ENCODE measurements around the gene ZHX3. TPM values are rescaled to one million over a fixed set of nuclear protein-coding genes. Genes with fewer than 3 reads are reported as not detected.

ZHX3 gene
- total RNA-seq, 1 donor = 4.3 TPM

DNA sequence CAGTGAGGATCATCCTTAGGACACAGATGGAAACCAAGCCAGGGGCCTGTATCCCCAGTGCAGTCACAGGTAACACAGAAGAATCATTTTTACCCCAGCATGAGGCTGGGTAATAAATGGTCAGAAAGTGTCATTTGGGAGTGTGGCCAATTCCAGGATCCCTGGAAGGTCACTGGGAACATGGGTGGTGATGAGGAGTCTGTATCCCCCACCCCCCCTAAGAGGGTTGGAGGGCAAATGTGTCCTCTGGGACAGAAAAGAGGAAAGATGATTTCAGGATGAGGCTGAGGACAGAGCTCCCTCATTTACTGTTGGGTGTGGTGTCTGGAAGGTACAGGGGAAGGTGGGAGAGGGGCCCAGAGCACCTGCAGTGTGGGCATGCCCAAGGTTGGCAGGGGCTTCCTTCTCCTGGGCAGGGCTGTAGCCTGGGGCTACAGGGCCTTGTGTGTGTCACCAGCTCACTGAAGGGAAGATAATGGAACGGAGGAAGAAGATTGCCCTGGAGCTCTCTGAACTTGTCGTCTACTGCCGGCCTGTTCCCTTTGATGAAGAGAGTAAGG is 145.7 kb downstream of the ZHX3 start:
- Histone ChIP-seq H3K9me3 (ENCODE audit: low read depth, low read length) (no peaks in the 10 kb centered on the region), H3K4me3 (ENCODE audit: low read length) (no peak overlapping the region), H3K27me3 (ENCODE audit: insufficient read depth, low read length) (no peaks in the 10 kb centered on the region), H3K4me1 (ENCODE audit: insufficient read depth, low read length) (peaks cover 7% of the 10 kb centered on the region)

DNA sequence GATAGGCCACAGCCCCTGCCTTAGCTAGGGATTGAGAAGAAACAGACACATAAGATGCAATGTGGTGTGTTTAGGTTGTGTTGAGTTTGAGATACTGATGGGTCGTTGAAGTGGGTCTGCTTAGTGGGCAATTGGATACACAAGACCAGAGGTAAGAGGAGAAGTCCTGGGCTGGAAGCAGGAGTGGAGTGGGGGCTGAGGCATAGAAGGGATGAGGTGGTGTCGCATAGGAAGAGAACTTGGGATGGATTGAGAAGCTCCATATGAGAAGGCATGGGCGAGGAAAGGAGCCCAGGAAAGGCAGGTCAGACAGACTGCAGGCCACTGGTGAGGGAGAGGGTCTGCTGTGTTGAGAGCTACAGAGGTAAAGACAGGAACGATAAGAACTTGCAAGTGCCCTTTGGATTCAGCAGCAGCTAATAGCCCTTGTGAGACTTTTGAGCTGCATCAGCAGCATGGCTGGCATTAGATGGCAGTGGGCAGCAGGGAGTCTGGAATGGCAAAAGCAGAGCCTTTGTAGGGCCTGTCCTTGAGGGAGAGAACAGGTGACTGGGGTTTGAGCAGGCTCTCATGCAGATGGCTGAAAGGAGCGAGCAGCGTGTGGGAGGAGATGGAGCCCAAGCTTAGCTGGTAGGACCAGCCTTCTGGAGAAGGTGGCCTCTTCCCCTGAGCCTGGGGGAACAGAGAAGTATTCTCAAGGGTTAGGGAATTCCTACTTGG is 147.0 kb downstream of the ZHX3 start:
- H3K27me3 ChIP-seq (ENCODE audit: insufficient read depth, low read length) = no peaks in the 10 kb centered on the region
- no peaks in the 10 kb centered on the region for H3K9me3 ChIP-seq (ENCODE audit: low read depth, low read length)
- H3K4me3 ChIP-seq (ENCODE audit: low read length) = no peak overlapping the region
- peaks cover 7% of the 10 kb centered on the region for H3K4me1 ChIP-seq (ENCODE audit: insufficient read depth, low read length)

- Histone ChIP-seq H3K27me3 (ENCODE audit: insufficient read depth, low read length) (no peaks in the 10 kb centered on the region), H3K4me1 (ENCODE audit: insufficient read depth, low read length) (peaks cover 7% of the 10 kb centered on the region), H3K4me3 (ENCODE audit: low read length) (no peak overlapping the region), H3K9me3 (ENCODE audit: low read depth, low read length) (no peaks in the 10 kb centered on the region)
Measured at GRCh38 chr20:41169791-41170351, 147.7 kb downstream of the ZHX3 start.

GRCh38 chr20:41169162-41169690 is 148.3 kb downstream of the ZHX3 start:
- peaks cover 7% of the 10 kb centered on the region for H3K4me1 ChIP-seq (ENCODE audit: insufficient read depth, low read length)
- H3K4me3 ChIP-seq (ENCODE audit: low read length) = no peak overlapping the region
- H3K9me3 ChIP-seq (ENCODE audit: low read depth, low read length) = no peaks in the 10 kb centered on the region
- no peaks in the 10 kb centered on the region for H3K27me3 ChIP-seq (ENCODE audit: insufficient read depth, low read length)

DNA sequence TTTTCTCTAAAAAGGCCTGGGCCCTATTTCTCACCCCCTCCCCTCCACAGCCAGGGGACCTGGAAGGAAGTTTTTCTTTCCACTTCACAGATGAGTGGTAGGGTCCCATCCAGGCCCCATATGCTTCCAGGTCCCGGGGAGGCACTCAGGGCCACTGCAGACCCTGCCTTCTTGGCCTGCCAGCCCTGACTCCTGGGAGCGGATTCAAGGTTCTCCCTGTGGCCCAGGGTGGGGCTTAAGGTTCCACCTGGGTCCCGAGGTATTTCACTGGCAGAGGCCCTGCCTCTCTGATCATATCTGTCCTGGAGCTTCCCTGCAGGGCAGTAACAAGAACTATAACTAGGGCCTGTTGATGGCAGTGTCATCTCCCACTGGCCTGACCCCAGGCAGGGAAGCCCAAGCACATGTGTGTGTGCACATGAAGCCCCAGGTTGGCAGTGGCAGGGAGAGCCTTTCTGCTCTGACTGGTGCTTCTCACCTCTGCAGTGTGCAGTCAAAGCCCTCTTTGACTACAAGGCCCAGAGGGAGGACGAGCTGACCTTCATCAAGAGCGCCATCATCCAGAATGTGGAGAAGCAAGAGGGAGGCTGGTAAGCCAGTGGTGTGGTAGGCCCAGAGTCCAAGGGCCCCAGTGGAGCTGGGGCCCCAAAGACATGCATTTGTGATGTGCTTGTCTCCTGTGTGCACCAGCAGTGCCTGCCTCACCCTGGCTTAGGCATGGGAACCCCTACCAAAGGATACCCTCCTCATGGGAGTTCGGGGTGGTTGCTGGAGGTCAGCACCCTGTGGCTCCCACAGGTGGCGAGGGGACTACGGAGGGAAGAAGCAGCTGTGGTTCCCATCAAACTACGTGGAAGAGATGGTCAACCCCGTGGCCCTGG is 149.0 kb downstream of the ZHX3 start:
- Histone ChIP-seq H3K4me1 (ENCODE audit: insufficient read depth, low read length) (peaks cover 7% of the 10 kb centered on the region), H3K27me3 (ENCODE audit: insufficient read depth, low read length) (no peaks in the 10 kb centered on the region), H3K4me3 (ENCODE audit: low read length) (no peak overlapping the region), H3K9me3 (ENCODE audit: low read depth, low read length) (no peaks in the 10 kb centered on the region)

DNA sequence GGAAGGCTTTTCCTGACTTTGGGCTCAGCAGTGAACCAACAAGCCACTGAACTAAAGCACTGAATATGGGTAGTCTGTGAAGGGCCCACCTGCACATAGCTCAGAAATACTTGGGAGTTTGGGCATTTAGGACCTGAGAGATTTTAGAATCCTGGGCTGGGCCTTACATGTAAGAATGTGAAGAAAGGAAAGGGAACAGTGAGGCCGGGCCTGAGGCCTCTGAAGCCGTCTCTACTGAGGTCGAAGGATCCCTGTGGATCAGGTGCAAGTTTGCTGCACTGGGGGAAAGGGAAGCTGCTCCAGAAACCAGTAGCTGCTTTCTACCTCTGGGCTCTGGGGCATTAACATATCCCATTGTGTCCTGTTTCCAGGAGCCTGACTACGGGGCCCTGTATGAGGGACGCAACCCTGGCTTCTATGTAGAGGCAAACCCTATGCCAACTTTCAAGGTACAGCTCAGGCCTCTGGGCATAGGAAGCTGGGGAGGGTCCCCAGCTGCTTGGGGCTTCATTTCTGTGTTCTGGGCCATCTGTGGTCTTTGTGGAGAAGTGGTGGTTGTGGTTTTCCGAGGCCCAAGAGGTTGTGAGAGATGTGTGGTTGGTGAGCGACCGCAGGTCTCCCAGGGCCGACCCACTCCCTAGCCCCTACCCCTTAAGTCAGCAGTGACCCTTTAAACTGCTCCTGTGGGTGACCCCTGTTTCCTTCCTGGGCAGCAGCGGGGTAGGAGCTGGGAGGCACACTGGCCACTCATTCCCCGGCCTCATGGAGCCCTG is 149.9 kb downstream of the ZHX3 start:
- no peaks in the 10 kb centered on the region for H3K27me3 ChIP-seq (ENCODE audit: insufficient read depth, low read length)
- no peak overlapping the region for H3K4me3 ChIP-seq (ENCODE audit: low read length)
- peaks cover 7% of the 10 kb centered on the region for H3K4me1 ChIP-seq (ENCODE audit: insufficient read depth, low read length)
- no peaks in the 10 kb centered on the region for H3K9me3 ChIP-seq (ENCODE audit: low read depth, low read length)

DNA sequence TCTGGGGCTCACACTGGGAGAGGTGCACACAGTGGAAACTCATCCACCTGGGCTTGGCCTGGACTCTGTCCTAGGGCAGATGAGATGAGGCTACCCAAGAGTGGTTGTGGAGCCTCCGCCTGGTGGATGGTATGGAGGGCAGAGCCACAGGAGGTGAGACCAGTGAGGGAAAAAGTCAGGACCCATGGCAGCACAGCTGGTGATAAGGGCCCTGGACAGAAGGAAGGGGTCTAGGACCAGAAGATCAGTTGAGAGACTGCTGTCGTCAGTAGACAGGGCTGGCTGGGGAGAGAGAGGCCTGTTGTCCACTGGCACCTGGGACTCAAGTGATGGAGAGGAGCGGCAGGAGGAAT is 150.4 kb downstream of the ZHX3 start:
- no peaks in the 10 kb centered on the region for H3K9me3 ChIP-seq (ENCODE audit: low read depth, low read length)
- no peak overlapping the region for H3K4me3 ChIP-seq (ENCODE audit: low read length)
- H3K27me3 ChIP-seq (ENCODE audit: insufficient read depth, low read length) = no peaks in the 10 kb centered on the region
- peaks cover 7% of the 10 kb centered on the region for H3K4me1 ChIP-seq (ENCODE audit: insufficient read depth, low read length)

DNA sequence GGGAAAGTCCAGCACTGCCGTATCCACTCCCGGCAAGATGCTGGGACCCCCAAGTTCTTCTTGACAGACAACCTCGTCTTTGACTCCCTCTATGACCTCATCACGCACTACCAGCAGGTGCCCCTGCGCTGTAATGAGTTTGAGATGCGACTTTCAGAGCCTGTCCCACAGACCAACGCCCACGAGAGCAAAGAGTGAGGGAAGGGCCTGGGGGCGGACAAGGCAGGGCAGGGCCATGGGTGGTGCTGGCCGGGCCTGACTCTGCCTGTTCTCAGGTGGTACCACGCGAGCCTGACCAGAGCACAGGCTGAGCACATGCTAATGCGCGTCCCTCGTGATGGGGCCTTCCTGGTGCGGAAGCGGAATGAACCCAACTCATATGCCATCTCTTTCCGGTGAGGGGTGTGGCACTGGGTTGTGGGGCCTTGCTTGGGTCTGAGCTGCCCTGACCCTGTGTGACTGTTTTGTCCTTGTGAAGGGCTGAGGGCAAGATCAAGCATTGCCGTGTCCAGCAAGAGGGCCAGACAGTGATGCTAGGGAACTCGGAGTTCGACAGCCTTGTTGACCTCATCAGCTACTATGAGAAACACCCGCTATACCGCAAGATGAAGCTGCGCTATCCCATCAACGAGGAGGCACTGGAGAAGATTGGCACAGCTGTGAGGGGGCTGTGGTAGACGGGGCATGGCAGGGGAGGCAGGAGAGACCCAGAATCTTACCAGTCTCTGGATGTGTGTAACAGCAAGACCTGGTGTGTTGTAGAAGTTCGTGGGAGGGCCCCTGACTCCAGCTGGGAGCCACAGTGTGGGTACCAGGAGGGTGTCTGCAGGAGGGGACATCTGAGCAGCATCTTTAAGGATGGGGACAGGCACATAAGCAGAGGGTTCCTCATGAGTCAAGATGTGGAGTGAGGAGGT is 151.1 kb downstream of the ZHX3 start:
- H3K4me1 ChIP-seq (ENCODE audit: insufficient read depth, low read length) = peaks cover 12% of the 10 kb centered on the region

GRCh38 chr20:41165001-41165882 is 152.3 kb downstream of the ZHX3 start:
- H3K27me3 ChIP-seq (ENCODE audit: insufficient read depth, low read length) = no peaks in the 10 kb centered on the region
- H3K9me3 ChIP-seq (ENCODE audit: low read depth, low read length) = no peaks in the 10 kb centered on the region
- H3K4me3 ChIP-seq (ENCODE audit: low read length) = no peak overlapping the region
- peaks cover 18% of the 10 kb centered on the region for H3K4me1 ChIP-seq (ENCODE audit: insufficient read depth, low read length)

More for the DNA sequence above, 151.1 kb downstream of the ZHX3 start:
- H3K4me3 ChIP-seq (ENCODE audit: low read length) = no peak overlapping the region
- H3K27me3 ChIP-seq (ENCODE audit: insufficient read depth, low read length) = no peaks in the 10 kb centered on the region
- H3K9me3 ChIP-seq (ENCODE audit: low read depth, low read length) = no peaks in the 10 kb centered on the region

GRCh38 chr20:41163821-41164220 is 153.7 kb downstream of the ZHX3 start:
- peaks cover 32% of the 10 kb centered on the region for H3K4me1 ChIP-seq (ENCODE audit: insufficient read depth, low read length)
- H3K9me3 ChIP-seq (ENCODE audit: low read depth, low read length) = no peaks in the 10 kb centered on the region
- H3K4me3 ChIP-seq (ENCODE audit: low read length) = no peak overlapping the region
- no peaks in the 10 kb centered on the region for H3K27me3 ChIP-seq (ENCODE audit: insufficient read depth, low read length)

- H3K4me1 ChIP-seq (ENCODE audit: insufficient read depth, low read length) = peaks cover 39% of the 10 kb centered on the region
- no peaks in the 10 kb centered on the region for H3K9me3 ChIP-seq (ENCODE audit: low read depth, low read length)
- H3K27me3 ChIP-seq (ENCODE audit: insufficient read depth, low read length) = no peaks in the 10 kb centered on the region
- no peak overlapping the region for H3K4me3 ChIP-seq (ENCODE audit: low read length)
Measured at GRCh38 chr20:41162396-41162795, 155.1 kb downstream of the ZHX3 start.

GRCh38 chr20:41161886-41162285 is 155.6 kb downstream of the ZHX3 start:
- Histone ChIP-seq H3K4me3 (ENCODE audit: low read length) (no peak overlapping the region), H3K4me1 (ENCODE audit: insufficient read depth, low read length) (peaks cover 44% of the 10 kb centered on the region), H3K27me3 (ENCODE audit: insufficient read depth, low read length) (no peaks in the 10 kb centered on the region)

GRCh38 chr20:41160686-41161085 is 156.8 kb downstream of the ZHX3 start:
- H3K4me3 ChIP-seq (ENCODE audit: low read length) = no peak overlapping the region
- no peaks in the 10 kb centered on the region for H3K27me3 ChIP-seq (ENCODE audit: insufficient read depth, low read length)
- H3K9me3 ChIP-seq (ENCODE audit: low read depth, low read length) = no peaks in the 10 kb centered on the region
- peaks cover 56% of the 10 kb centered on the region for H3K4me1 ChIP-seq (ENCODE audit: insufficient read depth, low read length)

More at GRCh38 chr20:41161886-41162285, 155.6 kb downstream of the ZHX3 start:
- H3K9me3 ChIP-seq (ENCODE audit: low read depth, low read length) = no peaks in the 10 kb centered on the region
